Uterus (tissue), 4 donors: Measurements from ENCODE around the gene CFHR5. TPM values are rescaled to one million over a fixed set of nuclear protein-coding genes. Genes with fewer than 3 reads are reported as not detected.
"Not testable (repeated sequence)": the region's sequence is repeated elsewhere in the genome, so short reads cannot be mapped to it uniquely, and the experiment has no call there.

Source experiments
- DNase-seq, 2 donors: peaks; one replicate each; pipeline ENCODE4 v3.0.0-alpha.2; 2019 to 2020
- H3K27ac ChIP-seq, 2 donors: fragments of 200-600 bp; sonication (generic); 1 replicate in 1 of 2; 2 replicates in 1 of 2; pipeline ENCODE4 v1.5.1; 2016 to 2018
- H3K27me3 ChIP-seq, 2 donors: fragments of 200-600 bp; sonication (generic); one replicate each; pipeline ENCODE4 v1.5.1; 2018 to 2019; ENCODE audit warnings: control low read depth in 1 of 2
- H3K36me3 ChIP-seq, 2 donors: fragments of 200-600 bp; sonication (generic); one replicate each; pipeline ENCODE4 v1.5.1; 2019; ENCODE audit warnings: control low read depth in 1 of 2
- H3K4me1 ChIP-seq, 2 donors: fragments of 200-600 bp; sonication (generic); one replicate each; pipeline ENCODE4 v1.5.1; 2018 to 2019; ENCODE audit warnings: control low read depth in 1 of 2
- H3K4me3 ChIP-seq, 2 donors: fragments of 200-600 bp; sonication (generic); 1 replicate in 1 of 2; 2 replicates in 1 of 2; pipeline ENCODE4 v1.5.1; 2018 to 2019; ENCODE audit warnings: mild to moderate bottlenecking in 1 of 2
- H3K9me3 ChIP-seq, 2 donors: fragments of 200-600 bp; sonication (generic); one replicate each; pipeline ENCODE4 v1.5.1; 2019; ENCODE audit warnings: control low read depth in 1 of 2
- CTCF ChIP-seq, 4 experiments: fragments of 200-600 bp in 2 of 4; fragments of 450-650 bp in 2 of 4; sonication (generic) in 2 of 4; IDR thresholded peaks; one replicate each; pipeline ENCODE4 v1.5.1; 2016 to 2019; ENCODE audit warnings: antibody characterized with exemption in 4 of 4, mild to moderate bottlenecking in 2 of 4, moderate library complexity in 1 of 4
- POLR2A ChIP-seq, 2 donors: fragments of 450-650 bp; IDR thresholded peaks; one replicate each; pipeline ENCODE4 v1.6.1; 2016; ENCODE audit warnings: antibody characterized with exemption in 2 of 2, mild to moderate bottlenecking in 1 of 2, moderate library complexity in 1 of 2
- intact Hi-C: fragments of 100-400 bp; cut with DNase I; formaldehyde crosslinking; loops from one replicate; pipeline ENCODE4 v1.15.1; 2023; ENCODE audit warnings: low total_unique reads
- total RNA-seq, 4 donors: library from RNA; depleted of rRNA in 3 of 4; stranded (reverse); fragments of >200 nt in 3 of 4; gene quantifications; one replicate each; pipeline versions ENCODE4 v1.1.0 to v1.2.4, GENCODE V29; 2014 to 2023
- donor health status: DM: yes; HTN: yes; CAD: no.

CFHR5 gene
- total RNA-seq, result not detected

- H3K4me1 ChIP-seq, result no peaks in the 10 kb centered on the region
- no peak within 1 kb of the TSS for H3K27ac ChIP-seq
- H3K9me3 ChIP-seq, result no peaks in the 10 kb centered on the region
- DNase-seq, result no peak
- H3K27me3 ChIP-seq, result no peaks in the 10 kb centered on the region
- no peaks in the 10 kb centered on the region for H3K36me3 ChIP-seq
- H3K4me3 ChIP-seq, result no peak within 1 kb of the TSS
- intact Hi-C loops, result no loop called here
- no peak for TF ChIP-seq CTCF (IDR thresholded peaks at IDR 0.05)
- no peak for TF ChIP-seq POLR2A (IDR thresholded peaks at IDR 0.05)
Measured at GRCh38 chr1:196977278-196977677, at the start of gene CFHR5. Gene CFHR5, plus strand, starts transcription at chr1:196977556. Its CDS starts 109 bp downstream, at chr1:196977665.

GRCh38 chr1:196932853-196933252 is 44.5 kb upstream of the CFHR5 start:
- H3K36me3 ChIP-seq, H3K27me3 ChIP-seq, DNase-seq, H3K4me1 ChIP-seq, H3K9me3 ChIP-seq, intact Hi-C loops, H3K4me3 ChIP-seq, H3K27ac ChIP-seq: not testable (repeated sequence)

GRCh38 chr1:196933531-196934189 is 43.7 kb upstream of the CFHR5 start:
- TF ChIP-seq POLR2A (IDR thresholded peaks at IDR 0.05) (no peak), CTCF (IDR thresholded peaks at IDR 0.05) (no peak)
- no peak for DNase-seq
- Histone ChIP-seq H3K27me3 (no peaks in the 10 kb centered on the region), H3K9me3 (no peaks in the 10 kb centered on the region), H3K4me3 (no peak overlapping the region), H3K36me3 (no peaks in the 10 kb centered on the region), H3K4me1 (no peaks in the 10 kb centered on the region), H3K27ac (no peak overlapping the region)
- intact Hi-C loops, result no loop called here

GRCh38 chr1:196941474-196941873 is 35.9 kb upstream of the CFHR5 start:
- H3K9me3 ChIP-seq, intact Hi-C loops, H3K27me3 ChIP-seq, H3K27ac ChIP-seq, DNase-seq, H3K36me3 ChIP-seq, H3K4me3 ChIP-seq, H3K4me1 ChIP-seq: not testable (repeated sequence)

GRCh38 chr1:196943568-196943967 is 33.8 kb upstream of the CFHR5 start, which contains the start of gene CFHR2:
Gene CFHR2, plus strand, starts transcription at chr1:196943738. Its CDS starts 143 bp downstream, at chr1:196943881.
- DNase-seq, H3K27ac ChIP-seq, intact Hi-C loops, H3K9me3 ChIP-seq, H3K27me3 ChIP-seq, H3K4me1 ChIP-seq, H3K4me3 ChIP-seq, H3K36me3 ChIP-seq: not testable (repeated sequence)

- Histone ChIP-seq H3K4me3 (no peak overlapping the region), H3K9me3 (no peaks in the 10 kb centered on the region), H3K4me1 (no peaks in the 10 kb centered on the region), H3K27ac (no peak overlapping the region), H3K27me3 (no peaks in the 10 kb centered on the region), H3K36me3 (no peaks in the 10 kb centered on the region)
- intact Hi-C loops, result no loop called here
- TF ChIP-seq POLR2A (IDR thresholded peaks at IDR 0.05), result no peak
- no peak for TF ChIP-seq CTCF (IDR thresholded peaks at IDR 0.05)
- no peak for DNase-seq
Measured at GRCh38 chr1:196951711-196952394, 25.5 kb upstream of the CFHR5 start.
